Globus pallidus (tissue), 1 donor: ENCODE results near the gene FLT3.

Source experiments
- DNase-seq: peaks from one replicate; pipeline ENCODE4 v3.0.0-alpha.2; 2015; ENCODE audit warnings: low spot score

Gene FLT3

GRCh38 chr13:28001837-28002473 lies 98.4 kb downstream of the FLT3 start:
- DNase-seq: no peak

- no peak for DNase-seq
These were observed 99.3 kb downstream of the FLT3 start for GRCh38 chr13:28001049-28001448.

- DNase-seq: no peak
These were observed 99.8 kb downstream of the FLT3 start for GRCh38 chr13:28000567-28000966.

- peak; percentile 17 for DNase-seq
These were observed 102.4 kb downstream of the FLT3 start for GRCh38 chr13:27997904-27998522.

- no peak for DNase-seq
These were observed 108.5 kb downstream of the FLT3 start for GRCh38 chr13:27991881-27992280.

- DNase-seq: no peak
These were observed 111.9 kb downstream of the FLT3 start, which contains the start of gene URAD for GRCh38 chr13:27988520-27988919. TSS of gene URAD (minus strand) at chr13:27988693. CDS start at chr13:27988637, 56 bp downstream.

- no peak for DNase-seq
These were observed 114.8 kb downstream of the FLT3 start for GRCh38 chr13:27985600-27985999.

GRCh38 chr13:27982361-27982760 lies 118.0 kb downstream of the FLT3 start:
- DNase-seq: no peak

GRCh38 chr13:27981006-27981708 lies 119.2 kb downstream of the FLT3 start:
- no peak for DNase-seq

- DNase-seq: no peak
These were observed 119.9 kb downstream of the FLT3 start for GRCh38 chr13:27980280-27980998.

GRCh38 chr13:27979765-27980279 lies 120.6 kb downstream of the FLT3 start:
- no peak for DNase-seq

DNA sequence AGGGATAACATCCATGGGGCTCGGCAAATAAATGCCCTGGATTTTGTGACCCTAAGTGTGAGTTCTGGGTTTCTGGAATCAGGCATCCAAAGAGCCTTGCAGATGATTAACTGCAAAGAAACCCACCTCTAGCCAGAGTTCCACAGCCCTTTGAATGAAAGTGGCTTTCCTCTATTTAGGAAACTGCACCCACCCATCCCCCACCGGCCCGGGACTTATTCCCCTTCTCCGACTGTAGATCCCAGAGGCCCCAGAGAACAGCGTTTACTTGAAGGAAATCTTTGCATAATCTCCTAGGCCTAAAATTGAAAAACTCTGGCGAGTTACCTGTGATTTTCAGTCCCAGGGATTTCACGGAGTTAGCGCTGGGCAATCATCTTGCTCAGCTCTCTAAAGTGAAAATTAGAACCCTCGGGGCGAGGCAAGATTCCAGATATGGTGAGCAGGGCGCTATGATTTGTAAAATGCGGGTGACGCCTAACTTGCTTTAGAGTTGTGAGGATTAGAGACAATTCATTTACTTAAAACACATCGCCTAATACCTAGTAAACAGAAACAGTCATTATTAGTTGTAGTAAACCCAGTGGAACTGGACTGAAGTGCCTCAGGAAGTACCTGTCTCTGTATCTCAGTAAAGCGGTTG lies 121.3 kb downstream of the FLT3 start:
- DNase-seq: no peak

GRCh38 chr13:27978301-27978968 lies 121.9 kb downstream of the FLT3 start:
- no peak for DNase-seq

DNA sequence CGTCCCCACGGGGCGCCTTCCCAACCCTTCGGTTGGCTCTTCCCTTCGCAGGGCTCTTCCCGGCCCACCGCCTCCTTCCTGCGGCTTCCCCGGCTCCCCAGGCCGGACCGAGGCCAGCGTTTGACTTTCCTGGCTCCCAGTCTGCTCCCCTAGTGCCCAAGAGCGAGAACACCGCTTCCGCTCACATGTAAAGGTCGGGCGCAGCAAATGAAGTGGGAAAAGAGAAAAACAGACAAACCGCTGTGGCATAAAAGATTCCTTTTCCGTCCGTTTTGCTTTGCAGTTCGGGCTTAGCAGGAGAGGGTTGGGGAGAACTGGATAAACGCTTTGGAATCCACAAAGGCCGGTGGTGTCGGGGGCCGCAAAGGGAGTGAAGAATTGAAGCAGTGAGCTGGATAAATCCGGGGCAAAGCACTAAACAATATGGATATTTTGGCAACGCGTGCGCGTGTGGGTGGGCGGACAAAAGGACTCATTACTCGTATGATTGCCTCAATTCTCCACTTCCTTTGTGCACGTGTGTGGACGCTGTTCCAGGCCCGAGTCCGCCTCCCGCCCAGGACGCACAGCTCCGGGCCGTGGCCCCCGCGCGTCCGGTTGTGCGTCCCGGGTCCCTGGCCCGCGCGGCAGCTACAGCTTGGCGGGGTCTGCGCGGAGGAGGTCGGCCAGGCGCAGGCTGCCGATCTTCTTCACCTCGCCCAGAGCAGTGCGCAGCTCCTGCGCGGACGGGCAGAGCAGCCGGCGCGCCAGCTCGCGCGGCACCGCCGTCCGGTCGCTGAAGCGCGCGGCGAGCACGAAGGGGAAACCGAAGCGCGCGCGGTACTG lies 122.7 kb downstream of the FLT3 start:
- DNase-seq: no peak

DNA sequence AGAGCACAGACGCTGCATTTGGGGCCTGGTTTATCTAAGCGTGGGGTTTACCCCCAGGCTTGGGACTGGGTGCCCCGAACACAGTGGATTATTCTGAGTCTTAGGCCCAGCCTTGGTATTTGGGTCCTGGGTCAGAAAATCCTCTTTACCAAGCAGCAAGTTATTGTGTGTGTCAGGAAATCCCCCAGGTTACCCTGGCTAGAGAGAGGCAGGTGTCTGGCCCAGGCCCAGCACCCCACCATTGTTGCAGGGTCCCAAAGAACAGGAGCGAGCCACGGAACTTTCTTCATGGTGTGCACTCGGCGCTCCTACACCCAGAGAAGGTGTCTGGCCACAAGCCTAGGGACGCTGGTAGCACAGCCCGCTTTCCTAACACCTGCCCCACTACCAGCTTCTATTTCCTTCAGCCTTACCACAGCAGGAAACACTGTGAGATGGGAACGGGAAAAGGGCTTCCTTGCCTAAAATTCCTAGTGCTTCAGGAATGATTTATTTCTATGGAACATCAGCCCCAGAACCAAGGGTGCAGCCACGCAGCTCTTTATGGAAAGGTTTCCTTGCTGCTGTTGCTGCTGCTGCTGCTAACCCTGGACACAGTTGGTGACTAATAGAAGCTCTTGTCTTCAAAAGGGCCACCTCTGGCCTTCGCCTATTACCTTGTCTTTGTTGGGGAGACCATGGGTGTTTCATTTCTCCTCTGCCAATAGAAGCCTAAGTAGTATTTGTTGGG lies 123.8 kb downstream of the FLT3 start:
- no peak for DNase-seq

GRCh38 chr13:27975564-27976361 lies 124.6 kb downstream of the FLT3 start:
- DNase-seq: no peak

DNA sequence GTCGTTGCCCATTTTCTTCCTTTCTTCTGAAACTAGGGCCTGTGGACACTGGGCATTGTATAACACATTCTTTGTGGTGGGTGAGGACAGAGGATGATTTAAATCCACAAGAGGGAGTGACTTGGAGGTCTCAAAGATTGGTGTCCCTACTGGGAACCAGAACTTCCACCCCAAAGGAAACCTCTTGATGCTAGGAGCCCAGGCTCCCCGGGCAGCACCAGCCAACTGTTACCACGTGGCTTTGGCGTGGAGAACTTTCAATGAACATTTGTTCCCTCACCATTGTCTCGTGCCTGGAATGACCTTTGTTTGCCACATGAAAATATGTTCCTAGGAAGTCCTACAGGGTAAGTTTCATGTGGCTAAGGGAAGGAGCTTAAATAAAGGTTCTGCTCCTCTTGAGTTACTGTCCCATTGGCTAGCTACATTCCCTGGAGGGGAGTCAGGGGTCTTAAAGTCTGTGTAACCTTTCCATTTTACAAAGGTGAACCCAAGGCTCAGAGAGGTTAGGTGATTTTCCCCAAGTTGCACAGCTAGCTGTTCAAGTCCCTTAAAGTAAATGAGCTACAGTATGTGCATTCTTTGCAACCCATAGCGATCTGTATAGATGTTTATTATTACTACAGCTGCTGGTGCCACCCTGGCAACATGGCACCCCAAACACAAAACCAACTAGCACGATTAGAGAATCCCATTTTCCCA lies 126.3 kb downstream of the FLT3 start:
- DNase-seq: no peak

- DNase-seq: no peak
These were observed 127.1 kb downstream of the FLT3 start for GRCh38 chr13:27973291-27973690.
